Neural progenitor cell (in vitro differentiated cells): ENCODE measurements around the gene ARHGEF39.

ENCODE experiments used
- EZH2 ChIP-seq: fragments of 200-600 bp; sonication (generic); IDR thresholded peaks from 2 replicates; pipeline ENCODE4 v1.6.1; 2017; ENCODE audit warnings: antibody characterized with exemption, mild to moderate bottlenecking, moderate library complexity
- EZH2phosphoT487 ChIP-seq: fragments of 200-600 bp; sonication (generic); IDR thresholded peaks from 2 replicates; pipeline ENCODE4 v1.6.1; 2017; ENCODE audit warnings: antibody characterized with exemption
- TF ChIP-seq, protein P1 (sequence below): fragments of 200-600 bp; sonication (generic); IDR thresholded peaks from 2 replicates; pipeline ENCODE4 v1.5.1; 2017; ENCODE audit warnings: antibody characterized with exemption, mild to moderate bottlenecking

DNA sequence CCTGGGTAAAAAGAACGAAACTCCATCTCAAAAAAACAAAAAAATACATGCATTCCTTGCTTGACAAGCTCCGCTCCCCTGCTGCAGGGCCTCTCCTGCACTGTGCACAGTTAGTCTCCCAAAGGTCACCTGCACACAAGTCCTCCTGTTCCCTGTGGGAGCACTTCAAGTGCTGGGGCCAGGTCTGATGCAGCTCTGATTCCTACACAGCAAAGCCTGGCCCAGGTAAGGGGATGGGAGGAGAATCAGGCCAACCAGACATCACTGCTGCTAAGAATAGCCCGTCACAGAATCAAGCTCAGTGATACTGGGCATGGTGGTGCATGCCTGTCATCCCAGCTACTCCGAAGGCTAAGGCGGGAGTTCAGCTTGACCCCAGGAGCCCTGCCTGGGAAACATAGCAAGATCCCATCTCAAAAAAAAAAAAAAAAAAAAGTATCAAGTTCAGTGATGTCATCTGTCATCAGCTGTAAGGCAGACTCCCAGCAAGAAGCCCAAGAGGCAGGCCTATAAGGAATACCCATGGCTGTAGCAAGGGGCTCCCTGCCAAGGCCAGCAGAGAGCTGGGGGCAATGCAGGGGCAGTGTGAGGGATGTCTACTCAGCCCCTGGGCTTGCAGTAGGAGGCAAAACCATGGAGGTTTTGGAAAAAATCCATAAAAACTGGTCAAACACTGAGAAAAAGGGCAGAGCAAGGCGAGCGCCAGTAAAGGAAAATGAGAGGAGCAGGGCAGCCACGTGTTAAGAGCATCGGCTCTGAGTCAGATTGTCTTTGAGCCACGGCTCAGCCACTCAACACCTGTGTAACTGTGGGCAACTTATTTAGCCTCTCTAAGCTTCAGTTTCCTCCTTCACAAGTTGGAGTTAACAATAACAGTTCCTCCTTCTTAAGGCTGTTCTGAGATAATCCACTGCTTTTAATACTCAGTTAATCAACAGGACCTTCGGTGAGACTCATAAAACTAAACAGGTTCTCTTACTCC is 21.5 kb upstream of the ARHGEF39 start:
- TF ChIP-seq, protein P1, sequence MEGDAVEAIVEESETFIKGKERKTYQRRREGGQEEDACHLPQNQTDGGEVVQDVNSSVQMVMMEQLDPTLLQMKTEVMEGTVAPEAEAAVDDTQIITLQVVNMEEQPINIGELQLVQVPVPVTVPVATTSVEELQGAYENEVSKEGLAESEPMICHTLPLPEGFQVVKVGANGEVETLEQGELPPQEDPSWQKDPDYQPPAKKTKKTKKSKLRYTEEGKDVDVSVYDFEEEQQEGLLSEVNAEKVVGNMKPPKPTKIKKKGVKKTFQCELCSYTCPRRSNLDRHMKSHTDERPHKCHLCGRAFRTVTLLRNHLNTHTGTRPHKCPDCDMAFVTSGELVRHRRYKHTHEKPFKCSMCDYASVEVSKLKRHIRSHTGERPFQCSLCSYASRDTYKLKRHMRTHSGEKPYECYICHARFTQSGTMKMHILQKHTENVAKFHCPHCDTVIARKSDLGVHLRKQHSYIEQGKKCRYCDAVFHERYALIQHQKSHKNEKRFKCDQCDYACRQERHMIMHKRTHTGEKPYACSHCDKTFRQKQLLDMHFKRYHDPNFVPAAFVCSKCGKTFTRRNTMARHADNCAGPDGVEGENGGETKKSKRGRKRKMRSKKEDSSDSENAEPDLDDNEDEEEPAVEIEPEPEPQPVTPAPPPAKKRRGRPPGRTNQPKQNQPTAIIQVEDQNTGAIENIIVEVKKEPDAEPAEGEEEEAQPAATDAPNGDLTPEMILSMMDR = no peak
- no peak for TF ChIP-seq EZH2
- no peak for TF ChIP-seq EZH2phosphoT487
